HG03064 (cell line): Measurements from ENCODE around the gene RHCE.
"Not testable (repeated sequence)": the region's sequence is repeated elsewhere in the genome, so short reads cannot be mapped to it uniquely, and the experiment has no call there.

Experiments
- ATAC-seq: cut with Tn5 transposase; IDR thresholded peaks from one replicate; pipeline ENCODE4 v1.9.1; 2021; ENCODE audit warnings: low read depth; ENCODE audit not compliant: unreplicated experiment

The RHCE gene

GRCh38 chr1:25420715-25421114, at the start of gene RHCE:
RHCE (minus strand) TSS chr1:25420825; CDS start chr1:25420786, 39 bp downstream.
- not testable (repeated sequence) for ATAC-seq

DNA sequence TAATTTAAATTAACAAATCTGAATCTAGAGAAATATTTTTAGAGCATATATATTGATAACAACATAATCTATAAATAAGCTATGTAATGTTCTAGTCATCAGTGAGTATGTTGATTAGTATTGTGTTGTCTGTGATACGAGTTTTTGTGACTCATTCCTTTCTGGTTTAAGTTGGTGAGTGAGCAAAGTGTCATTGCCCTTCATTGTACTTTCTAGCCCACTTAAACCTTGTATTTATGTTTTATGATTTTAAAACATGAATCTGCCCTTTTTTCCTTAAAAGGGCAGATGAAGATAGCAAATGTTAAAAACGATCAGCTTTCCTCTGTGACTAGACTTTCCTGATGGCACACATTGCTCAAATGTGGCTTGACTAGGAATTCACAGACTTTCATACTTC, 48.6 kb upstream of the RHCE start:
- ATAC-seq, result no peak

GRCh38 chr1:25468033-25468432, 47.4 kb upstream of the RHCE start:
- no peak for ATAC-seq

DNA sequence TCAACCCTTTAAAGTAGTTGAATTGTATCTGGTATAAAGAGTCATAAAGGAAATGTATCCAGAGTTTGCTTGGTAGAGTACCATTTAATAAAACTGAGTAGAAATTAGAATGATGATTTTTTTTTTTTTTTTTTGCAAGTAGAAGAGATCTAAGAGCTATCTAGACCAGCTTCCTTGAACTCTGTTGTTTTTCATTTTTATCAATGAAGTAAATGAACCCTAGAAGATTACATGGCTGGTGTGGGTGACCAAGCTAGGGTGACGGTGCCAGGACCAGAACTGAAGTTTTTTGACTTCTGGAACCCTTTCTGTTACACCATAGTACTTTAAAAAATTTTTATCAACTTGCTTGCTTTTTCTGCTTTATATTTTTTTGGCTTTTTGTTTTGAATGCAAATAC, 47.0 kb upstream of the RHCE start:
- no peak for ATAC-seq

GRCh38 chr1:25467193-25467592, 46.6 kb upstream of the RHCE start:
- ATAC-seq, result no peak

DNA sequence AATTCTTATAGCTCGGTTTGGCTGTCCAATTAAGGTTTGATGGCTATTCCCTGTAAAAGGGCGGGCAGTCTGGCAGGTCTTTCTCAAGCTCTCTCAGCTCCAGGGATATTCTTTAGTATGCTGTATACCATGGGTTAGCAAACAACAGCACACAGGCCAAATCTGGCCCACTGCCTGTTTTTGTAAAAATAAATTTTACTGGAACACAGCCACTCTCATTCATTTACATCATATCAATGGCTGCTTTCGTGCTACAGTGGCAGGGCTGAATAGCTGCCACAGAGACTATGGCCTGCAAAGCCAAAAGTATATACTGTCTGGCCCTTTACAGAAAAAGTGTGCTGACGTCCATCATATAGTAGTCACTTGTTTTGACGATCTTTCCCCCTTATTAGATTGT, 42.1 kb upstream of the RHCE start:
- ATAC-seq, result no peak

- ATAC-seq, result no peak
Measured at GRCh38 chr1:25461849-25462248, 41.2 kb upstream of the RHCE start.

DNA sequence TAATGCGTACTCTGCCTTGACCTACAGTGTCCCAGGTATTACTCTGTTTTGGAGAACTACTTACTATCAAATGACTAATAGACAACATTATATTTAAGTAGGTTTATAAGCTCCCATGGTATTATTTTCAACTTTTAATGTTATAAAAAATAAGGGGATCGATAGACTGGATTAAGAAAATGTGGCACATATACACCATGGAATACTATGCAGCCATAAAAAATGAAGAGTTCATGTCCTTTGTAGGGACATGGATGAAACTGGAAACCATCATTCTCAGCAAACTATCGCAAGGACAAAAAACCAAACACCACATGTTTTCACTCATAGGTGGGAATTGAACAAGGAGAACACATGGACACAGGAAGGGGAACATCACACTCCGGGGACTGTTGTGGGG, 40.2 kb upstream of the RHCE start:
- not testable (repeated sequence) for ATAC-seq

DNA sequence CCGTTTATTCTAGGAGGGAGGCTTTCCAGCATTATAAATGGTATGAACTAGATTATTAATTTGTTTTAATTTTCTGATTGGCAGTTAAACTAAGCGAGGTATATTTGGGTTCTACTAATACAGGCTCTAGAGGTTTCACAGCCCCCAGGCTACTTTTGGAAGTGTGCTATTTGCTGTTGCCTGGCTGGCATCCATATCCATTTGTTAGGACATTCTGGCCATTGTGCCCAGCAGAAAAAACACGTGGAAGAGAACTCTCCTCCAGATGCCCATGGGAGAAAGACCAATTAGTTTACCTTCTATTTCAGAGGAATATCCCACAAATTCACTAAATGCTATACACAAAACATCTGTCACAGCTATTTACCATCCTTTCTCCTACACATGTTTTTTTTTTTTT, 39.4 kb upstream of the RHCE start:
- no peak for ATAC-seq

DNA sequence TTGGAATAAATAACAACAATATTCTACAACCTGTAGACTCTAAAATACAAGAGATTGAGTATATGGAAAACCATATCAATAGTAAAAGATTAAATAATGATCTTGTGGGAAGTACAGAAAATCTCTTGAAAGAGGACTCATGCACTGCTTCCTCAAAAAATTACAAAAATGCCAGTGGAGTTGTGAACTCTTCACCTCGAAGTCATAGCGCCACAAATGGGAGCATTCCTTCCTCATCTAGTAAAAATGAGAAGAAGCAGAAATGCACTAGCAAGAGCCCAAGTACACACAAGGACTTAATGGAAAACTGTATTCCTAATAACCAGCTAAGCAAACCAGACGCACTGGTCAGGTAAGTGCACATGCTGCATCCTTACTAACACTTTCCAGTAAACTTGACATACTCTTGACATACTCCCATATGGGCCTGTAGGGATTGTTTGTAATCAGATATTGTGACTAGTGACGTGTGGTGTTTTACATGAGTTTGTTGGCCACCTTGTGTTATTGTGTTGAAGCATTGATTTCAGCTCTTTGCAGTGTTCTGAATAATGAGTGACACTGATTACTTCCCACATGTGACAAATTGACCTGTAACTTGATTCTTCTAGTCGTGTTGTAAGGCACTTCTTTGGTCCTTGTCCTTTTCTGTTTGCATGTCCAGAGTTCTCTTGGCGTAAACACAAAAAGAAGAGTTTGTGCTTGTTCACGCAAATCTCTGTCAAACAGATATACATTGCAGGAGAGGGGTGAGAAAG, 38.1 kb upstream of the RHCE start:
- no peak for ATAC-seq

DNA sequence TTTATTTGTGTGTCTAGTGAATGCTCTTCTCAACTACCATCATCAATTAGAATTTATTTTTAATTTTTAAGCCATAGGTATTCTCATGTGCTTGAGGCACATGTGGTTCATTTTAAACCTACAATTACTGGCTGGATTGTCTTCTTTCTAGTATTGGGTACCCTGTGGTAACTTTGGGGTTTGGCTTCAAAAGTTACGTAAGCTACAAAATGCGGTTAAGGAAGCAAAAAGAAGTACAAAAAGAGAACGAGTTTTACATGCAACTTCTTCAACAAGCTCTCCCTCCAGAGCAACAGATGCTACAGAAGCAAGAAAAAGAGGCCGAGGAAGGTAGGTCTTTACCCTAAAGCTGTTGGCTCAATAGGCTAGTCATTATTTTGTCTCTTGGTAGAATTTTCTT, 35.9 kb upstream of the RHCE start:
- ATAC-seq, result no peak

DNA sequence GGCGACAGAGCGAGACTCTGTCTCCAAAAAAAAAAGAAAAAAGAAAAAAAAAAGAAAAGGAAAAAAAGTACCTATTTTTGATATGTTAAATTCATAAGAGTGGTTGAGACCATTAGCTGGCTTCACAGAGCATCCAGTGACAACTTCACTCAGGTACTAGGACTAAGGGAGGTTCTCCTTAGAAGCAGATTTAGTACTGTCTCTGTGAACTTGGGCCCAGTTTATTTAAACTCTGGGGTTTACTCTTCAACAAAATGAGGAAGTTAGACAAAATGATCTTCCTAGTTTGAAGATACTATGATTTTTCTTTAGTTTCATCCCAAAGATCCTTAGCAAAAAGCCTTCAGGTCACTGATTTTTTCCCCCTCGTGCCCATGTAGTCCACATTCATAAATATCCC, 31.3 kb upstream of the RHCE start:
- no peak for ATAC-seq

DNA sequence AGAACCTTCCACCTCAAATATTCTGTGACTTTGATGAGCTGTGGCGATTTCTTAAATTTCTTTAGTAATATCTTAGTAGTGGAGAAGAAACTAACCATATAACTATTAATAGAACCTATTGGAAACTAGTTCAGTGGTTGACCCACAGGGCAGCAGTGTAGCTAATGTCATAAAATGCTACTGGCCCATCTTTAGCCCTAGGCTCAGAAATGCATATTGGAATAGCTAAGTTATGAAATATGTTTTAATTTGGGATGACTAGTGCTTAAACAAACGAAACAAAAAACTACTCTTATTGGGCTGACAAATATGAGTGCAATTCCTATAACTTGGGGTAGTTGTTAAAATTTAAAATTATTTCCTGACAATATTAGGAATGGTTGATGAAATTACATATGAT, 30.3 kb upstream of the RHCE start:
- no peak for ATAC-seq

DNA sequence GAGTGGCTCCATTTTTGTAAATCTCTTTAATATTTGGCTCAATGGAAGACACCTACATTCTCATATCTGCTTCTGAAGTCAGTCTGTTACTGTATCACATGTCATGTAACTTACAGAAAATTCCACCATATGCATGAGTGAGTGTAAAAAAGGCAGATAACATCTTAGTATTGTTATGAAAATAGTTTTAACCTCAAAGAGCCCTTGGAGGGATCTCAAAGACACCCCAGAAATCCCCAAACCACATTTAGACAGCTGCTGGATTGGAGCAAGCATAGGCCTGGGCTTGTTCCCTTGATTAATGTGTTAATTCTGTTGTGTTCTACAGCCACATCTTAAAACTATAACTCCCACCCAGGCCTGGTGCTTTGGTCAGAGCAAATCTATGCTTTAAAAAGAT, 26.9 kb upstream of the RHCE start:
- no peak for ATAC-seq

GRCh38 chr1:25445993-25446538, 25.4 kb upstream of the RHCE start:
- no peak for ATAC-seq

GRCh38 chr1:25444604-25445003, 24.0 kb upstream of the RHCE start:
- ATAC-seq, result not testable (repeated sequence)

DNA sequence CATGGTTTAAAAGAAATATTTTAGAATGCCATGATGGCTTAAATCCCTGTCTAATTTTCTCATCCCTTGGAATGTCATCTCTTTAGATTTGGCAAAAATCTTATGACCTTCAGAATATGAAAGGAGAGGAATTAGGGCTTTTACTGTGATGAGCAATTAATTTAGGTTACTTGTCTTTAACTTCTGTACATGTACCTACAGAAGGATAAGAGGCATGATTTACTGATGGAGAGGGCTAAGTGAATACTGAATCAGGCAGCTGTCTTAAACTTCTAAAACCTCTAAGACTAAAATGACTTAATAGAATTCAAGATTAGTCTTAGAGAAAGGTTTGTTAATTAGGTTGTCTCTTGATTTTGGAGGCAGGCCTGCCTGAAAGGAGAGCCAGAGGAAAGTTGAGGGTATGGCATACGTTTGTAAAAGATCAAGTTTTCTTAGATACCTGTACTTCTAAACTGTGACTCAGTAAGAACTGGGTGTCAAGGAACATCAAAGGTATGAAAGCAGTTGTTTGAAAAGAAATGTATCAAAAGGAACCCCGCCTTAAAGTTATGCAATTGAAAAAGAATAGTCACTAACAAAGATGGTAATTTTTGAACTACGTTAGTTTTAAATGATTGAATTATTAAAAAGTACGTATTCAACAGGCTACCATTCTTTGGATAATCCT, 22.5 kb upstream of the RHCE start:
- no peak for ATAC-seq

- no peak for ATAC-seq
Measured at GRCh38 chr1:25442178-25442577, 21.6 kb upstream of the RHCE start.

- ATAC-seq, result no peak
Measured at GRCh38 chr1:25439287-25439686, 18.7 kb upstream of the RHCE start.

DNA sequence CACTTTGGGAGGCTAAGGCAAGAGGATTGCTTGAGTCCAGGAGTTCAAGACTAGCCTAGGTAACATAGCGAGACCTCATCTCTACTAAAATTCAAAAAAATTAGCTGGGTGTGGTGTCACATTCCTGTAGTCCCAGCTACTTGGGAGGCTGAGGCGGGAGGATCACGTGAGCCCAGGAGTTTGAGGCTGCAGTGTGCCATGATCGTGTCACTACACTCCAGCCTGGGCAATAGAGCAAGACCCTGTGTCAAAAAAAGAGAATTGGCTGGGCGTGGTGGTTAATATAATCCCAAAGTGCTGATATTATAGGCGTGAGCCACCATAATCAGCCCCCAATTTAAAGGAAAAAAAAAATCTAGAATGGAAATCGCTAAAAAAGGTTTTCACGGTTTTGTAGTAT, 17.0 kb upstream of the RHCE start:
- no peak for ATAC-seq

DNA sequence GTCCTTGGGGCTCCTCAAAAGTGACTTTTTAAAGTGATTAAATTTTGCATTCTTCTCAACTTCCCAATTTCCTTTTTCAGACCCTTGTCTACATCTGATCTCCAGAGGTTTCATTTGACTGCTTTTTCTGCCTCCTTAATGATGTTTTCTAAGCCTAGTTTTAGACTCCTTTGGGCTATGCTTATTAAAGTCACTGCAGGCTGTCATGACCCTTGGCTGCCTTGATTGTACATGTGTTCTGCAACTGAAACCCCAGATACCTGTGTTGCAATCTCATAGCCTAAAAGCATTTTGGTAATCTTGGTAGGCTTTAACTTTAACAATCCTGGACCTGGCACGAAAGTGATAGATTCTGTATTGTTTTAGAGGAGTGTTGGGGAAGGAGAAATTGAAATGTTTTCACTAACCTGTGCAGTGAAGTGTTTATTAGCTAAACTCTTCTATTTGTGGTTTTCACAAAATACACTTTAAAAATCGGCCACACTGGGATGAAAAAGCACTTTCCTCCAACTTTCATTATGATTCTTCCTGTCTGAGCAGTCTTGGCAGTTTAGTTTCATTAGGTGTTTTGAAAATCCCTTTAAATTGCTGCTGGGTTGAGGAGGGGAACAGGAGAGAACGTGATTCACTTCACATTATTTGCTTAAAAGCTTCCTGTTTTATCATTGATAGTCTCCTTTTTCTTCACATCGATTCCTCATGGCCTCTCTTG, 14.9 kb upstream of the RHCE start:
- no peak for ATAC-seq
